Gastrocnemius medialis (tissue), 4 donors: ENCODE measurements around the gene SLC1A2.

Experiments used
- POLR2A ChIP-seq, 2 donors: fragments of 450-650 bp; IDR thresholded peaks; one replicate each; pipeline ENCODE4 v1.6.1; 2017; ENCODE audit warnings: antibody characterized with exemption in 2 of 2, mild to moderate bottlenecking in 2 of 2, moderate library complexity in 2 of 2
- TF ChIP-seq, protein P1 (sequence below), 5 experiments: fragments of 450-650 bp in 3 of 5; fragments of 200-600 bp in 2 of 5; sonication (generic) in 2 of 5; IDR thresholded peaks in 4 of 5; conservative IDR thresholded peaks in 1 of 5; 1 replicate in 4 of 5; 2 replicates in 1 of 5; pipeline ENCODE4 v1.5.1; 2016 to 2019; ENCODE audit warnings: antibody characterized with exemption in 5 of 5, mild to moderate bottlenecking in 3 of 5, moderate library complexity in 3 of 5

GRCh38 chr11:35367491-35367890 lies 51.9 kb downstream of the SLC1A2 start:
- TF ChIP-seq, protein P1, sequence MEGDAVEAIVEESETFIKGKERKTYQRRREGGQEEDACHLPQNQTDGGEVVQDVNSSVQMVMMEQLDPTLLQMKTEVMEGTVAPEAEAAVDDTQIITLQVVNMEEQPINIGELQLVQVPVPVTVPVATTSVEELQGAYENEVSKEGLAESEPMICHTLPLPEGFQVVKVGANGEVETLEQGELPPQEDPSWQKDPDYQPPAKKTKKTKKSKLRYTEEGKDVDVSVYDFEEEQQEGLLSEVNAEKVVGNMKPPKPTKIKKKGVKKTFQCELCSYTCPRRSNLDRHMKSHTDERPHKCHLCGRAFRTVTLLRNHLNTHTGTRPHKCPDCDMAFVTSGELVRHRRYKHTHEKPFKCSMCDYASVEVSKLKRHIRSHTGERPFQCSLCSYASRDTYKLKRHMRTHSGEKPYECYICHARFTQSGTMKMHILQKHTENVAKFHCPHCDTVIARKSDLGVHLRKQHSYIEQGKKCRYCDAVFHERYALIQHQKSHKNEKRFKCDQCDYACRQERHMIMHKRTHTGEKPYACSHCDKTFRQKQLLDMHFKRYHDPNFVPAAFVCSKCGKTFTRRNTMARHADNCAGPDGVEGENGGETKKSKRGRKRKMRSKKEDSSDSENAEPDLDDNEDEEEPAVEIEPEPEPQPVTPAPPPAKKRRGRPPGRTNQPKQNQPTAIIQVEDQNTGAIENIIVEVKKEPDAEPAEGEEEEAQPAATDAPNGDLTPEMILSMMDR (IDR thresholded peaks at IDR 0.05 in 4 of 5, conservative IDR thresholded peaks at IDR 0.05 in 1 of 5), result no peak
- no peak for TF ChIP-seq POLR2A (IDR thresholded peaks at IDR 0.05)
